HEK293T (cell line): ENCODE measurements around the gene COLEC12.

Experiments
- BHLHE40 ChIP-seq: fragments of 450-650 bp; IDR thresholded peaks from 2 replicates; pipeline ENCODE4 v1.6.1; 2016; ENCODE audit warnings: mild to moderate bottlenecking, moderate library complexity, borderline replicate concordance
- ELF4 ChIP-seq: fragments of 450-650 bp; IDR thresholded peaks from 2 replicates; pipeline ENCODE4 v1.6.1; 2017; ENCODE audit warnings: antibody characterized with exemption
- FOXK2 ChIP-seq: fragments of 450-650 bp; IDR thresholded peaks from 2 replicates; pipeline ENCODE4 v1.6.1; 2016; ENCODE audit warnings: mild to moderate bottlenecking
- L3MBTL2 ChIP-seq: fragments of 450-650 bp; conservative IDR thresholded peaks from 2 replicates; pipeline ENCODE4 v1.6.1; 2016; ENCODE audit warnings: mild to moderate bottlenecking
- LEF1 ChIP-seq: fragments of 450-650 bp; IDR thresholded peaks from 2 replicates; pipeline ENCODE4 v1.6.1; 2017; ENCODE audit warnings: mild to moderate bottlenecking, borderline replicate concordance
- NFRKB ChIP-seq: fragments of 450-650 bp; IDR thresholded peaks from 2 replicates; pipeline ENCODE4 v1.6.1; 2016; ENCODE audit warnings: mild to moderate bottlenecking, moderate library complexity
- TARDBP ChIP-seq: fragments of 450-650 bp; IDR thresholded peaks from 2 replicates; pipeline ENCODE4 v1.6.1; 2016
- ZNF384 ChIP-seq: fragments of 450-650 bp; IDR thresholded peaks from 2 replicates; pipeline ENCODE4 v1.6.1; 2016

DNA sequence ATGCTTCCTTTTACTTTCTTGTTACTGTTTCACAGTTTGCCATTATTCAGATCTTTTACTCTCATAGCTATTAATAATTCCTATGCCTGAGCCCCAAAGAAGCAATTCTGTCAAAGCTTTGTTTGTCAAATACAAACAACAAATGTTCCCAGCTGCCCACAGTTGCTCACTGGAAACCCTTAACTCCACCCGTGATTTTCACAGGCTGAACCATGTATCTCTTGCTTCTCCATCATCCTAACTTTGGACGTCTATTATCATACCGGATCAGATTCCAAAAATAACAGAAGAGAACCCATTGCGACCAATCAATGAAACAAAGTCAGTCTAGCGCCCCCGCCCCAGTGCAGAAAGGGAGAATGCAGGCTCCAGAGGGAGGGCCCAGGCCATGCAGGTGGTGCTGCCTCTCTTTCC is 24.2 kb downstream of the COLEC12 start:
- TF ChIP-seq BHLHE40 (no peak), LEF1 (no peak), L3MBTL2 (no peak), TARDBP (no peak), NFRKB (no peak), ZNF384 (no peak), FOXK2 (no peak), ELF4 (no peak)
